Measurements from ENCODE around the gene SF3A1.
A peak's percentile ranks its signal among the peaks of the same experiment; 100 is the strongest.

Gene SF3A1

GRCh38 chr22:30334646-30335045, 22.0 kb downstream of the SF3A1 start:
- no peak overlapping the region for H3K27ac ChIP-seq
- TF ChIP-seq CTCF (IDR thresholded peaks at IDR 0.05) (no peak), ZFX (IDR thresholded peaks at IDR 0.05; ENCODE audit: borderline replicate concordance) (no peak)

- no peak for TF ChIP-seq CTCF (IDR thresholded peaks at IDR 0.05)
- TF ChIP-seq ZFX (IDR thresholded peaks at IDR 0.05; ENCODE audit: borderline replicate concordance), result no peak
- no peak overlapping the region for H3K27ac ChIP-seq
Observed at GRCh38 chr22:30333707-30334087, 23.0 kb downstream of the SF3A1 start.

GRCh38 chr22:30332994-30333706, 23.5 kb downstream of the SF3A1 start:
- TF ChIP-seq CTCF (IDR thresholded peaks at IDR 0.05) (no peak), ZFX (IDR thresholded peaks at IDR 0.05; ENCODE audit: borderline replicate concordance) (no peak)
- no peak overlapping the region for H3K27ac ChIP-seq

GRCh38 chr22:30332551-30332950, 24.1 kb downstream of the SF3A1 start:
- TF ChIP-seq CTCF (IDR thresholded peaks at IDR 0.05), result no peak
- TF ChIP-seq ZFX (IDR thresholded peaks at IDR 0.05; ENCODE audit: borderline replicate concordance), result no peak
- no peak overlapping the region for H3K27ac ChIP-seq

- H3K27ac ChIP-seq, result peak overlapping the region; percentile 81
- TF ChIP-seq CTCF (IDR thresholded peaks at IDR 0.05) (no peak), ZFX (IDR thresholded peaks at IDR 0.05; ENCODE audit: borderline replicate concordance) (no peak)
Observed at GRCh38 chr22:30328466-30329049, 28.1 kb downstream of the SF3A1 start.

GRCh38 chr22:30327864-30328345, 28.8 kb downstream of the SF3A1 start:
- TF ChIP-seq ZFX (IDR thresholded peaks at IDR 0.05; ENCODE audit: borderline replicate concordance), result no peak
- peak; percentile 71 for TF ChIP-seq CTCF (IDR thresholded peaks at IDR 0.05)
- peak overlapping the region; percentile 81 for H3K27ac ChIP-seq

GRCh38 chr22:30326706-30327362, 29.9 kb downstream of the SF3A1 start, which contains the start of gene TBC1D10A:
Gene TBC1D10A, minus strand, starts transcription at chr22:30326941. Its CDS starts 60 bp downstream, at chr22:30326881.
- peak within 1 kb of the TSS; percentile 81 for H3K27ac ChIP-seq
- no peak for TF ChIP-seq ZFX (IDR thresholded peaks at IDR 0.05; ENCODE audit: borderline replicate concordance)
- no peak for TF ChIP-seq CTCF (IDR thresholded peaks at IDR 0.05)

All from 22Rv1 (cell line).